Globus pallidus (tissue), 1 donor: ENCODE measurements around the gene CDS2.

ENCODE experiments used
- DNase-seq: peaks from one replicate; pipeline ENCODE4 v3.0.0-alpha.2; 2015; ENCODE audit warnings: low spot score

The CDS2 gene

GRCh38 chr20:5181958-5182357, 55.1 kb downstream of the CDS2 start:
- no peak for DNase-seq

GRCh38 chr20:5182615-5183254, 55.9 kb downstream of the CDS2 start:
- no peak for DNase-seq

DNA sequence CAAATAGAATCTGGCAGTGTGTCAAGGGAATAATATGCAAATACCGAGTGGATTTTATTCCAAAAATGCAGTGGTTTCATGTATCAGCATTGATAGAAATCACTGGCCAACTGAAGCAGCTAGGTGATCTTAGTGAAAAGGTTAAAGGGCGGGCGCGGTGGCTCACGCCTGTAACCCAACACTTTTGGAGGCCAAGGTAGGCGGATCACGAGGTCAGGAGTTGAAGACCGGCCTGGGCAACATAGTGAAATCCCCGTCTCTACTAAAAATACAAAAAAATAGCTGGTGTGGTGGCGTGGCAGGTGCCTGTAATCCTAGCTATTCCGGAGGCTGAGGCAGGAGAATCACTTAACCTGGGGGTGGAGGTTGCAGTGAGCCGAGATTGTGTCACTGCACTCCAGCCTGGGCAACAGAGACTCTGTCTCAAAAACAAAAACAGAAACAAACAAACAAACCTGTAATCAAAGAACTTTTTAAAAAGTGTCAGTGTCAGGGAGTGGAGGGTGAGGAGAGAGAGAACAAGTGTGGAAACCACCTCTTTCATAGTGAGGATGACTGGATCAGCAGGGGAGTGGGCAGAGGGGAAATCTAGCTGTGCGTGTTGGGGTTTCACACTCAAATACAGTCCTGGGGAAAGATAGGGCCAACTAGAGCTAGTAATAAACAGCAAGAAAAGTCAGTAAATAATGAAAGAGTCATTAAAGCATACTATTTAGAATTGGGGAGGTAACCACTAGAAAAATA, 57.1 kb downstream of the CDS2 start:
- no peak for DNase-seq

DNA sequence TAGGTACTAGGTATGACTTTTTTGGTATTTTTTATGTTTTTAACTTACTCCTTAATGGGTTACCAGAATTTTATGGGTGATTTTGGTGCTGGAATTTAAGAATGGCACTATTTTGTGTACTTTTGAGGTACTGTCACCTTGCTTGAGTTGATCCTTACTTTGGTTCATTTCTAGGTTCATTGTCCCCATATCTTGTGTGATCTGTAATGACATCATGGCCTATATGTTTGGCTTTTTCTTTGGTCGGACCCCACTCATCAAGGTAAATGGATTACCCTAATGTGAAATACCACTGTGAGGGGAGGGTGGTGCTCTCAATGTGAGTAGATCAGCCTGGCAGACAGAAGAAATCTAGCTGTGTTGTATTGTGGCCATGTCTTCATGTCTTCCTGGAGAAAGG, 57.9 kb downstream of the CDS2 start:
- no peak for DNase-seq

DNA sequence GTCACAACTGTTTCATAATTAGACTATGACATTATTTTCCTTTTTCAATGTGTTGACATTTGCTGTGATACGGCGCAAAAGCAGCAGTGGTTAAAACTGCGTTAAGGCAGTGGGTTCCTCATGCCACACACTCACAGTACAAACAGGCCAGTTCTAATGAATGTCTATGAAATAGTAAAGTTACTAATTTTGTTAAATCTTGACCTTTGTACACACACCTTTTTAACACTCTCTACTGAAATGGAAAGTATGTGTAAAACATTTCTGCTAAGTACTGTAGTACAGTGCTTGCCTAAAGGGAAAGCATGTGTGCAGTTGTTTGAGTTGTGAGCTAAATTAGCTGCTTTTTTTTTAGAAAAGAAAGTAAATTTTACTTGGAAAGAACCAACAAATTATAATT, 60.3 kb downstream of the CDS2 start:
- no peak for DNase-seq

DNA sequence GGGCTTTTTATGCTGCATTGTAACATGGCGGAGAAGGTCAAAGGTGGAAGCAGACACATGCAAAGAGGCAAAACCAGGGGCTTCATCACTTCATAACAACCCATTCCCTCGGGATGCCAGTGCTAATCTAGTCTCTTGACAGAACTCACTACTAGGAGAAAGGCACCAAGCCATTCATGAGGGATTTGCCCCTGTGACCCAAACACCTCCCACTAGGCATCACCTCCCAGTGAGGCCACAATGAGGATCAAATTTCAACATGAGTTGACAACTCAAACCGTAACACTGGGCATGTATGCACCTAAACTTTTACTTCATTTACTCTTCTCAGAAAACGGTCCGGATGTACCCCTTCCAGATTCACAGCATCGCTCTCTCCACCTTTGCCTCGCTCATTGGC, 61.9 kb downstream of the CDS2 start:
- no peak for DNase-seq

DNA sequence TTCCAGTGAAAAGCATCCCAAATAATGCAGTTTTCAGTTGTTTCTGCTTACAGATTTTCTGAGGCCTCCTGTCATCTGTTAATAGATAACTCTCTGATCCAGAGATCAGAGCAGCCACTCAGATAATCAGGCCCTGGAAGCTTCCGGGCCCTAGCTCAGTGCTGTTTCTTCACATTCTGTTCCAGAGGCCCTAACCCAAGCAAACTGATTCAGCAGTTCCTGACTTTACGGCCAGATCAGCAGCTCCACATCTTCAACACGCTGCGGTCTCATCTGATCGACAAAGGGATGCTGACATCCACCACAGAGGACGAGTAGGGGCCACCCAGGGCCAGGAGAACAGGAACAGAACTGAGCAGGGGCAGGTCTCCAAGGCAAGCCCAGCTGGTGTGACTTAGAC, 63.1 kb downstream of the CDS2 start:
- no peak for DNase-seq

DNA sequence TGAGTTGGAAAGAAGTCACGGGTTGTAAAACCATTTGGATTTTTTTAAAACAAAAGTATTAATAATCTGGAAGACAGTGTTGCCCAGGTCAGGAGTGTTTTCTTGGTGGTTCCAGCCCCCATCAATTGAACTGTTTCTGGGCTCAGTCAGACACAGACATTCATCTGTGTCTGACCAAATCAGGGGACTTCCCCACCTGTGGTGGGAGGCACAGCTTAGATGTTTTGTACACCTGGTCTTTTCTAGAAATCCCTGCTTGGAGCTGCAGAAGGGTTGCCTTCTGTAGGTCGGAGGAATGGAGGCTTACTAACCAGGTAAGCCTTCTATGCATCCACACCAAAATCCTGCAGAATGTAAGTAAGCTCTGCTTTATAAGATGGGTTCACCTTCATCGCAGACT, 63.6 kb downstream of the CDS2 start:
- DNase-seq, result no peak

GRCh38 chr20:5191829-5192569, 65.2 kb downstream of the CDS2 start:
- DNase-seq, result peak; percentile 86

DNA sequence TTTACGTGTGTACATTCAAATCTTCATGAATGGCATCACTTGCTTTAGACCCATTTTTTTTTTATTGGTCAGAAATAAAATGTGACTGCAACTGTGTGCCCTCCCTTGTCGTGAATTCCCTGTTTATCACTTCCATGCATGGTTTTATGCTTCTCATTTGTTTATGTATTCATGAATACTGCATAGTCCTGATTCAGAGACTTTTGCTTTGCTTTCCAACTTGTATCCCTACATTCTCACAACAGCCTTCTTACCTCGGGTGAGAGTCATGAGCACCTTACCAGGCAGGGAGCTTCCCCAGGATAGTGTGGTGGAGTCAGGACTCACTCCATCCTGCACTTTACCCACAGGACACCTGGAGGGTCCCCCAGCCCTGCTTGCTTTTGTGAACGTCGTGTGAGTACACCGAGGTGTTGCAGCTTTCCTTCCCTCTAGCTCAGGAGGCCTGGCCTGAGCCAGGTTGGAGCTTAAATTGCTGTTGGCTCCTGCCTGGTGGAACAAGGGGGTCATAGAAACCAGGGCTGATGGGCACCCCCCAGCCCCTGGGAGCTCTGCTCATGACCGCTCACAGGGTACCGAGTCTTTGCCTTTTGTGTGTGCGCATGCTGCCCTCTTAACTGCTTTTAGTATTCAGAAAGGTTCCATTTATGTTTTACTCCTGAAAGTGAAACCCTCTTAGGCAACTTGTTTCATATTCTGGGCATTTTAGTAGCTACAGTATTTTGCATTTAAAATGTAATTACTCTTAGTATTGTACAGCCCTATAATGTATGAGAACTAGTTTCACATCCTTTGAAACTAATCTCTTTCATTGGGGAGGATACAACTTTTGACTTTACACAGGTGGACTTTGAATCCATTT, 66.0 kb downstream of the CDS2 start:
- no peak for DNase-seq

- DNase-seq, result no peak
Measured at GRCh38 chr20:5195655-5196054, 68.8 kb downstream of the CDS2 start.

- DNase-seq, result no peak
Measured at GRCh38 chr20:5196149-5196548, 69.3 kb downstream of the CDS2 start.

DNA sequence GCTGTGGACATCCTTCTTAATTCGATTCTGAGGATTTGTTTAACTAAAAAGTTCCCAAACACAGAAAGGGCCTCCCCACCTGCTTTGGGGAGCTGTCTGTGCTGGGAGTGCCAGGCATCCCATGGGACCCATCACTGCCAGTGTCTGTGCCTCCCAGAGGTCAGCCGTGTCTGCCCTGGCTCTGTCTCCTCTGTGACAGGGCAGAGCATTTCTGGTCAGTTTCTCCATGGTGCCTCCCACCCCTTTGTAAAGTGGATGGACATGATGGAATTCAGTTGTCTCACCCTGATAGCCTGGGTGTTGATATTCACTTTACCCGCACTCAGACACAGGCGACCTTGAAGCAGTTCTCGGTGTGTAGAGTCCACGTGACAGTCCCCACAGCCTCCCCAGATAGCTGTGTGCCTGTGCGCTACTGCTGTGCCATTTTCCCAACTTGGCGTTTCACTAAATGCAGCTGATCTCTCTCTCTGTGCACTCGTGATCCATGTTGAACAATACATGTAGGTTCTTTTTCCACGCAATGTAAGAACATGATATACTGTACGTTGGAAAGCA, 70.5 kb downstream of the CDS2 start:
- DNase-seq, result no peak

- DNase-seq, result no peak
Measured at GRCh38 chr20:5197847-5198650, 71.2 kb downstream of the CDS2 start.

DNA sequence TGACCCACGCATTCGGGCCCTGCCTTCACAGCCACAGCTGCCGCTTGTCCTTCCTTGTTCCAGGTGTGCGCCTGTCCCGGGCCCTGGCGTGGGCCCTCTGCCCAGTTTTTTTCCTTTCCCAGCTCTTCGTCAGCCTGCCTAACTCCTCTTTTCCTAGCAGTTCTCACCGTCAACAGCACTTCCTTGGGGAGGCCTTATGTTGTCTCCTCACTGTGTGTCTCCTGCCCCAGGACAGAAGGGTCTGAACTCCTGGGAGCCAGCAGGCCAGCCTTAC, 71.8 kb downstream of the CDS2 start:
- DNase-seq, result no peak

DNA sequence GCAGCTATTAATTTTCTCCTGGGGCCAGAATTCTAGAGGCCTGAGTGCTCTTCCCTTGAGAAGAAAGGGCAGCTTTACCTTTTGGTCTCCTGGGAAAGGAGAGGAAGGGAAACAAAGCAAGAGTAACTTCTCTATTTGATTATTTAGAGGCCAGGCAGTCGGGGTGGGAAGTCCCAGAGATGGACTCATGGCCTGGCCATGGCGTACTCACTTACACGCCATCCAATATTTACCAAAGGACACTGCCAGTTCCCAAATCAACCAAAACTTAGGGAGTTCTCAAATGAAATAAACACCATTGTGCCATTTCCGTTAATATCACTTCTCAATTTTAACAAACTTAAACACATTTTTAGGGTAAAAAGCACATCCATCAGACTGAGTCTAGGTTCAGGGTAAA, 76.6 kb downstream of the CDS2 start:
- DNase-seq, result no peak

DNA sequence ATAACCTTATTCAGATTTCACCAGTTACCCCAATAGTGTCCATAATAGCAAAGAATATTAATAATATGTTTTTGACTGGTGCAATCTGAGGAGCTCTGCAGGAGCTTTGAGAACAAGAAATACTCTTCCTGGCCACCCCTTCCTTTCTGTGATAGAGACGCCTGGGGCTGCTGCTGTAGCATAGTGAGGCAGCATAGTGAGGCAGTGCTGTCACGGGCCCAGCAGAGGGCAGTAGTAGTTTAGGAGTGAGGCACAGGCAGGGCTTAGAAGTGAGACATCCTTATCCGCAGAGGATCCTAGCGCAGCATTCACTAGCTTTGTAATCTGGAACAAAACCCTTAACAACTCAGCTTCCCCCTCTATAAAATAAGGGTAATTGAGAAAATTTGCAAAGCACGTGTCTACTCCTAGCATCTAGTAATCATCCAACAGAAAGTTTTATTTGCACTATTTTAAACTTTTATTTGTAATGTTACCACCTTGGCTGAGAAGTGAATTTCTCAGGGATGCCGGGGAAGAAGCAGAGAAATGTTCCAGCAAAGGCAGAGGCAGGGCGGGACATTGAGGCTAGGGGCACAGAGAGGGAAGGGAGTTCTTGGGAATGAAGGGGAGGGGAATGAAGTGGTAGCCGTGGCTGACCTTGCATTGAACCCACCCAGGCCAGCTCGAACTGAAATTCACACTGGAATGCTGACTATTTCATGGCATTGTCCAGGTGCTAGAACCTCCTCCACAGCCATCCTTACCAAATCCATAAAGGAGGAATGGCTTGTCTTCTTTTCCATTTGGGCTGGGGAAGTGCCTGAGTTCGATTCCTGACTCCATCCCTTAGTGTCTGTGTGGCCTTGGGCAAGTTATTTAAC, 78.8 kb downstream of the CDS2 start:
- DNase-seq, result peak; percentile 85

GRCh38 chr20:5207138-5207537, 80.3 kb downstream of the CDS2 start:
- DNase-seq, result no peak

DNA sequence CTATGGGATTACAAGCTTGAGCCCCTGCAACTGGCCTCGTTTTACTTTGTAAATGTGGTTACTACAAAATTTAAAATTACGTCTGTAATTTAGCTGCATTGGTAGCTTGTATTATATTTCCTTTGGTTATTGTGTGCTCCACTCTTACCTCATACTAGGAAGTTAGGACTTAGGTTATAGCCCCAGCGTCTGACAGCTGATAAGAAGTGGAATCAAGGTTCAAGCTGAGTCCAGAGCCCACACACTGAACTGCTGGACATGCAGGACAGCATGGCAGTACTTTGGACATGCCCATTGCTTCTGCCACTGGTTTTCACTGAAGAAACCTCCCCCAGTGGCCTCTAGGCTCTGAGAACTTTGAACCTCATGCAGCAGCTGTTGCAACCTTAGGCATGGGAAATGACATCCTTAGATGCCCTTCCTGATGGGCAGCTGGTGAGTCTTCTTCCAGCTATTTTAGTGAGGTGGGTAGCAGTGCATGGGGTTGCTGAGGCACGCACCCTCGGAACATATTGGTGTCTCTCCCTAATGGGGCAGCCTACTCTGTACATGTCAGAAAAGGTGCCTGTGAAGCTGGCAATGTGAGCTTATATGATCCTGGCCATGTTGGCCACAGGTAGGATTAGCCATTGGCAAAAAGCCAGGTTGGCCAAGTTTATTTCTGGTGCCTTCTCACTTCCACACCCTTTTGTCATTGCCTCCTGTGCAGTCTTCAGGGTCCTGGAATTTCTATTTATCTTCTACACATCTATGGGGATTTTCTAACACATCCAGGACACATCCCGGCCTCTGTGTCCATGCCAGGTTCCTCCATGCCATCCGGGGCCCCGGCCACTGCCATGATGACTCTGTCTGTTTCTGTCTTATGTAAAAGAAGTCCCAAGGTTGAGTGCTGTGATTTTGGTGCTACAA, 85.3 kb downstream of the CDS2 start:
- no peak for DNase-seq
